MM.1S (cell line): ENCODE results near the gene NRXN3.

Experiments
- DNase-seq: peaks from one replicate; pipeline ENCODE4 v3.0.0-alpha.2; 2015
- H2AFZ ChIP-seq: fragments of 300-600 bp; sonication (generic); 2 replicates; pipeline ENCODE4 v1.6.0; 2016; ENCODE audit warnings: antibody characterized with exemption, low read length
- H3F3A ChIP-seq: fragments of 300-600 bp; sonication (generic); 2 replicates; pipeline ENCODE4 v1.6.1; 2016; ENCODE audit warnings: mild to moderate bottlenecking, antibody characterized with exemption, low read length, moderate library complexity, mixed read lengths; ENCODE audit not compliant: insufficient read depth
- H3K27ac ChIP-seq: fragments of 300-600 bp; sonication (generic); 2 replicates; pipeline ENCODE4 v1.5.1; 2016; ENCODE audit warnings: mild to moderate bottlenecking, low read length
- H3K27me3 ChIP-seq: fragments of 300-600 bp; sonication (generic); replicated peaks from 2 replicates; pipeline ENCODE4 v1.6.0; 2016; ENCODE audit warnings: low read length; ENCODE audit not compliant: insufficient read depth
- H3K36me3 ChIP-seq: fragments of 300-600 bp; sonication (generic); replicated peaks from 2 replicates; pipeline ENCODE4 v1.6.1; 2016; ENCODE audit warnings: mild to moderate bottlenecking, low read length, mixed read lengths; ENCODE audit not compliant: insufficient read depth
- H3K4me1 ChIP-seq: fragments of 300-600 bp; sonication (generic); 2 replicates; pipeline ENCODE4 v1.6.1; 2016; ENCODE audit warnings: low read length, mixed read lengths
- H3K4me2 ChIP-seq: fragments of 300-600 bp; sonication (generic); 2 replicates; pipeline ENCODE4 v1.6.0; 2016; ENCODE audit warnings: low read depth, low read length
- H3K4me3 ChIP-seq: fragments of 300-600 bp; sonication (generic); 2 replicates; pipeline ENCODE4 v1.5.1; 2016; ENCODE audit warnings: low read length, mixed read lengths
- H3K79me2 ChIP-seq: fragments of 300-600 bp; sonication (generic); 2 replicates; pipeline ENCODE4 v1.6.1; 2016; ENCODE audit warnings: mixed run types, low read length, mixed read lengths
- H3K9ac ChIP-seq: fragments of 300-600 bp; sonication (generic); 2 replicates; pipeline ENCODE4 v1.6.1; 2016; ENCODE audit warnings: low read length, mixed read lengths
- H3K9me2 ChIP-seq: fragments of 300-600 bp; sonication (generic); replicated peaks from 2 replicates; pipeline ENCODE4 v1.6.1; 2016; ENCODE audit warnings: mild to moderate bottlenecking, low read length, mixed read lengths; ENCODE audit not compliant: insufficient read depth
- H3K9me3 ChIP-seq: fragments of 300-600 bp; sonication (generic); replicated peaks from 2 replicates; pipeline ENCODE4 v1.6.1; 2016; ENCODE audit warnings: mild to moderate bottlenecking, low read length, mixed read lengths; ENCODE audit not compliant: insufficient read depth
- H4K20me1 ChIP-seq: fragments of 300-600 bp; sonication (generic); 2 replicates; pipeline ENCODE4 v1.6.1; 2016; ENCODE audit warnings: mild to moderate bottlenecking, low read length, moderate library complexity, mixed read lengths; ENCODE audit not compliant: insufficient read depth
- EZH2 ChIP-seq: fragments of 300-600 bp; sonication (generic); optimal IDR thresholded peaks from 2 replicates; pipeline ENCODE3; 2017; ENCODE audit warnings: low read depth, mild to moderate bottlenecking, antibody characterized with exemption, low read length, mixed read lengths
- EZH2phosphoT487 ChIP-seq: fragments of 300-600 bp; sonication (generic); IDR thresholded peaks from 2 replicates; pipeline ENCODE4 v1.6.1; 2018; ENCODE audit warnings: antibody characterized with exemption, low read length
- TF ChIP-seq, protein P1 (sequence below): fragments of 300-600 bp; sonication (generic); IDR thresholded peaks from 2 replicates; pipeline ENCODE4 v1.5.1; 2016; ENCODE audit warnings: antibody characterized with exemption, low read length, mixed read lengths

NRXN3 gene

DNA sequence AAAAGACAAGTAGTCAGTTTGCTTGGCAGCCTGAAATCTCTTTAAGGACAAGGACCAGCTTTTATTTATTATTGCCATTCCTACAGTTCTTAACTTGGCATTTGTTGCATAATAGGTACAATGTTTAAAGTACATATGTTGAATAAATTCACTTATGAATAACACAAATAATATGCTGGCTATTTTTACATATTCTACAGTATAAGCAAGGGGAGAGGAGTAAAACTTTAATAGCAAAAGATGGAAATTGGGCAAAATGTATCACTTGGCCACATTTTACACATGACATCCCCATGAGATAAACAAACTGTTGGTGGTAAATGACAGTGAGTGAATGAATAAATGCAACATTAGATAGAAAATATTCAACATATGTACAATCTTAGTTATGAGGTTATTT, 1708.1 kb downstream of the NRXN3 start:
- Histone ChIP-seq H3K4me3 (no peak overlapping the region), H3K27me3 (no peaks in the 10 kb centered on the region), H4K20me1 (no peaks in the 10 kb centered on the region), H3K9me3 (no peaks in the 10 kb centered on the region), H2AFZ (no peak overlapping the region), H3F3A (no peaks in the 10 kb centered on the region), H3K79me2 (no peaks in the 10 kb centered on the region), H3K4me2 (no peak overlapping the region), H3K27ac (no peak overlapping the region), H3K4me1 (no peaks in the 10 kb centered on the region), H3K36me3 (no peaks in the 10 kb centered on the region), H3K9me2 (no peaks in the 10 kb centered on the region), H3K9ac (no peak overlapping the region)
- no peak for DNase-seq
- no peak for TF ChIP-seq EZH2phosphoT487
- TF ChIP-seq, protein P1, sequence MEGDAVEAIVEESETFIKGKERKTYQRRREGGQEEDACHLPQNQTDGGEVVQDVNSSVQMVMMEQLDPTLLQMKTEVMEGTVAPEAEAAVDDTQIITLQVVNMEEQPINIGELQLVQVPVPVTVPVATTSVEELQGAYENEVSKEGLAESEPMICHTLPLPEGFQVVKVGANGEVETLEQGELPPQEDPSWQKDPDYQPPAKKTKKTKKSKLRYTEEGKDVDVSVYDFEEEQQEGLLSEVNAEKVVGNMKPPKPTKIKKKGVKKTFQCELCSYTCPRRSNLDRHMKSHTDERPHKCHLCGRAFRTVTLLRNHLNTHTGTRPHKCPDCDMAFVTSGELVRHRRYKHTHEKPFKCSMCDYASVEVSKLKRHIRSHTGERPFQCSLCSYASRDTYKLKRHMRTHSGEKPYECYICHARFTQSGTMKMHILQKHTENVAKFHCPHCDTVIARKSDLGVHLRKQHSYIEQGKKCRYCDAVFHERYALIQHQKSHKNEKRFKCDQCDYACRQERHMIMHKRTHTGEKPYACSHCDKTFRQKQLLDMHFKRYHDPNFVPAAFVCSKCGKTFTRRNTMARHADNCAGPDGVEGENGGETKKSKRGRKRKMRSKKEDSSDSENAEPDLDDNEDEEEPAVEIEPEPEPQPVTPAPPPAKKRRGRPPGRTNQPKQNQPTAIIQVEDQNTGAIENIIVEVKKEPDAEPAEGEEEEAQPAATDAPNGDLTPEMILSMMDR = no peak
- no peak for TF ChIP-seq EZH2

DNA sequence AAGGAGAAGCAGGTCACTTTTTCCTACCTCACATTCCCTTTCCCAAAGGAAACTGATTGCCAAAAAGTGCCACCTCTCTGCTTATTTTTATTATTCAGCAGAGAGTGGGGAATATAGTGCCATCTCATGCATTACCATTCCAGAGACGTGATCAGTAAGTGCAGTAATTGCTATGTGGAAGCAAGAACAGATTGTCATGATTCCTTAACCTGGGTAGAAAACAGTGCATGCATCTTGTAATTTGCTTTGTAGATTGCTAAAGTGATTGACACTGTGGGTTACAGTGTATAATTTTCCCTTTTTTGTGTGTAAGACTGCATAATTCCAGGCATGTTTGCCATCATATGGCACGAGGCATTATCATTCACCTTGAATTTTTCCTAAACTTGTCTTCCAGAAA, 1708.6 kb downstream of the NRXN3 start:
- Histone ChIP-seq H3K9me3 (no peaks in the 10 kb centered on the region), H3K79me2 (no peaks in the 10 kb centered on the region), H3K27me3 (no peaks in the 10 kb centered on the region), H2AFZ (no peak overlapping the region), H3K36me3 (no peaks in the 10 kb centered on the region), H4K20me1 (no peaks in the 10 kb centered on the region), H3K27ac (no peak overlapping the region), H3K4me2 (no peak overlapping the region), H3K4me1 (no peaks in the 10 kb centered on the region), H3F3A (no peaks in the 10 kb centered on the region), H3K4me3 (no peak overlapping the region), H3K9ac (no peak overlapping the region), H3K9me2 (no peaks in the 10 kb centered on the region)
- DNase-seq = no peak
- TF ChIP-seq, protein P1 = no peak
- no peak for TF ChIP-seq EZH2phosphoT487
- no peak for TF ChIP-seq EZH2

DNA sequence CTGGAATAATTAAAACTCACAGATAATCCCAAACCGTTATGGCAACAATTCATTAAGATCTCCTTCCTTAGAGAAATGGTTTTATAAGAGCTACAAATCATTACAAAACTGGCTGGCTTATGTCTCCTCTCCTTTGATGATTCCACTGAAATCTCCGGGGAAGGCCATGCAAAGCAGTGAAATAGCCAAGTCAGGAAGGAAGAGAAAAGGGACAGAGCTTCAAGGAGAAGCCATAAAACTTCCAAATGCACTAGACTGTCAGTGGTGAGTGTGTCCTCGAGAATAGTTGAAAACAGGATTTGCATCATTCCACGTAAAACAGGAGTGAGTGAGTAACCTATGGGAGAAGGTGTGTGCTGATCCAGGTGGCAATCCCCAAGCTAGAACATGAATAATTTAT, 1711.1 kb downstream of the NRXN3 start:
- Histone ChIP-seq H3K36me3 (no peaks in the 10 kb centered on the region), H4K20me1 (no peaks in the 10 kb centered on the region), H3K4me3 (no peak overlapping the region), H2AFZ (no peak overlapping the region), H3K9ac (no peak overlapping the region), H3K4me2 (no peak overlapping the region), H3K27ac (no peak overlapping the region), H3K9me3 (no peaks in the 10 kb centered on the region), H3K79me2 (no peaks in the 10 kb centered on the region), H3K27me3 (no peaks in the 10 kb centered on the region), H3F3A (no peaks in the 10 kb centered on the region), H3K4me1 (no peaks in the 10 kb centered on the region), H3K9me2 (no peaks in the 10 kb centered on the region)
- TF ChIP-seq, protein P1 = no peak
- no peak for TF ChIP-seq EZH2phosphoT487
- no peak for TF ChIP-seq EZH2
- DNase-seq = no peak

DNA sequence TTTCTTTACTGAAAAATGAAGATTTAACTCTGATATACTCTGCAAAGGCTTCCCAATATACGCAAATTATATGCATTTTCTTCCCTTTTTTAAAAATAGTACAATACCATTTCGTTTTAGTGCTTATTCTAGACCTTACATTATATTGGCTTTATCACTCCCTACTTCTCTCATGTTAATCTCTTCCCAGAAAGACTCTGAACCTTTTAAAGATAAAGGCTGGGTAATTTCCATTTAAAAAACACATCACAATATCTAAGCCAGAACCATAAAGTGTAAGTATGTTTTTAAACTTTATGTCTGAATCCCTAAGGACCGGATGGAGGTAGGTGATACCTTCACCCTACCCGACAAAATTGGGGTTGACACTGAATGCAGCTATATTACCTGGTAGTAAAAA, 1720.4 kb downstream of the NRXN3 start:
- Histone ChIP-seq H3K9ac (no peak overlapping the region), H3K4me2 (no peak overlapping the region), H3K27ac (no peak overlapping the region), H3K27me3 (no peaks in the 10 kb centered on the region), H3K4me1 (no peaks in the 10 kb centered on the region), H3K9me2 (no peaks in the 10 kb centered on the region), H3K9me3 (no peaks in the 10 kb centered on the region), H4K20me1 (no peaks in the 10 kb centered on the region), H3K79me2 (no peaks in the 10 kb centered on the region), H3K36me3 (no peaks in the 10 kb centered on the region), H3K4me3 (no peak overlapping the region), H2AFZ (no peak overlapping the region), H3F3A (no peaks in the 10 kb centered on the region)
- no peak for DNase-seq
- TF ChIP-seq EZH2 = no peak
- TF ChIP-seq, protein P1 = no peak
- TF ChIP-seq EZH2phosphoT487 = no peak
